Epithelial cell of esophagus (primary cell): ENCODE results near the gene NEDD4L.
A peak's percentile ranks its signal among the peaks of the same experiment; 100 is the strongest.

Source experiments
- DNase-seq: peaks from one replicate; pipeline ENCODE4 v3.0.0; 2010; ENCODE audit warnings: low read depth
- H3K4me3 ChIP-seq: 2 replicates; pipeline ENCODE4 v1.5.1; 2011; ENCODE audit warnings: mild to moderate bottlenecking, low read length, control low read depth
- CTCF ChIP-seq: IDR thresholded peaks from 2 replicates; pipeline ENCODE4 v1.5.1; 2011; ENCODE audit warnings: low read depth, mild to moderate bottlenecking, low read length, control low read depth, inconsistent platforms; ENCODE audit not compliant: insufficient read depth; ENCODE audit errors: missing control alignments

The NEDD4L gene

GRCh38 chr18:58396144-58396543 lies 352.1 kb downstream of the NEDD4L start:
- no peak for DNase-seq
- no peak for TF ChIP-seq CTCF

GRCh38 chr18:58396966-58397365 lies 352.9 kb downstream of the NEDD4L start:
- H3K4me3 ChIP-seq, result no peak overlapping the region
- no peak for TF ChIP-seq CTCF
- no peak for DNase-seq

More at GRCh38 chr18:58396144-58396543, 352.1 kb downstream of the NEDD4L start:
- no peak overlapping the region for H3K4me3 ChIP-seq

- TF ChIP-seq CTCF, result no peak
- DNase-seq, result no peak
- no peak overlapping the region for H3K4me3 ChIP-seq
Measured at GRCh38 chr18:58397385-58398132, 353.5 kb downstream of the NEDD4L start.

GRCh38 chr18:58398648-58399398 lies 354.8 kb downstream of the NEDD4L start:
- no peak for DNase-seq
- peak; percentile 3 for TF ChIP-seq CTCF
- no peak overlapping the region for H3K4me3 ChIP-seq

- no peak for TF ChIP-seq CTCF
- H3K4me3 ChIP-seq, result no peak overlapping the region
- DNase-seq, result no peak
Measured at GRCh38 chr18:58400331-58400870, 356.4 kb downstream of the NEDD4L start.

- TF ChIP-seq CTCF, result no peak
- H3K4me3 ChIP-seq, result no peak overlapping the region
- DNase-seq, result no peak
Measured at GRCh38 chr18:58401191-58401590, 357.2 kb downstream of the NEDD4L start.
